ENCODE results near the gene BRIP1.
"Not testable (repeated sequence)": the region's sequence is repeated elsewhere in the genome, so short reads cannot be mapped to it uniquely, and the experiment has no call there.

The BRIP1 gene

GRCh38 chr17:61723183-61723582 lies 140.1 kb downstream of the BRIP1 start:
- DNase-seq, result no peak

GRCh38 chr17:61722398-61722797 lies 140.9 kb downstream of the BRIP1 start:
- no peak for DNase-seq

- DNase-seq, result no peak
Measured at GRCh38 chr17:61720016-61720795, 143.1 kb downstream of the BRIP1 start.

DNA sequence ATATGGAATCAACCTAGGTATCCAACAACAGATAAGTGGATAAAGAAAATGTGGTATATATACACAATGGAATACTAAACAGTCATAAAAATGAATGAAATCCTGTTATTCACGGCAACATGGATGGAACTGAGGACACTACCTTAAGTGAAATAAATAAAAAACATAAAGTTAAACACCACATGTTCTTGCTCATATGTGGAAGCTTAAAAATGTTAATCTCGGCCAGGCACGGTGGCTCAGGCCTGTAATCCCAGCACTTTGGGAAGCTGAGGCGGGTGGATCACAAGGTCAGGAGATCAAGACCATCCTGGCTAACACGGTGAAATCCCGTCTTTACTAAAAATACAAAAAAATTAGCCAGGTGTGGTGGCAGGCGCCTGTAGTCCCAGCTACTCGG lies 144.1 kb downstream of the BRIP1 start:
- DNase-seq, result not testable (repeated sequence)

DNA sequence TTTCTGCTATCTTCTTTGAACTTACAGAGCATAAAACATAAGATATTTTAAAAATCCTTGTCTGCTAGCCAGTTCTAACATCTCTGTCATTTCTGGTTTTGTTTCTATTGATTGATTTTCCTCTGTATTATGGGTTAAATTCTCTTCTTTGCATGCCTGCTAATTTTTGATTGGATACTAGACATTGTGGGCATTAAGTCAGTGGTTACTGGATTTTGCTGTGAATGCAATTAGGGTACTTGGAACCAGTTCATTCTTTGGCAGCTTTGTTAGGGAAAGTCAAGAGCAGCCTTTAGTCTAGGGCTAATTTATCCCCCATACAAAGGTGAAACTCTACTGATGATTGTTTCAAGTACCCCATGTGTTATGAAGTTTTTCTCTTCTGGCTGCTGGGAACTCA lies 145.3 kb downstream of the BRIP1 start:
- no peak for DNase-seq

GRCh38 chr17:61717352-61717751 lies 146.0 kb downstream of the BRIP1 start:
- DNase-seq, result no peak

GRCh38 chr17:61716225-61716829 lies 147.0 kb downstream of the BRIP1 start:
- DNase-seq, result no peak

DNA sequence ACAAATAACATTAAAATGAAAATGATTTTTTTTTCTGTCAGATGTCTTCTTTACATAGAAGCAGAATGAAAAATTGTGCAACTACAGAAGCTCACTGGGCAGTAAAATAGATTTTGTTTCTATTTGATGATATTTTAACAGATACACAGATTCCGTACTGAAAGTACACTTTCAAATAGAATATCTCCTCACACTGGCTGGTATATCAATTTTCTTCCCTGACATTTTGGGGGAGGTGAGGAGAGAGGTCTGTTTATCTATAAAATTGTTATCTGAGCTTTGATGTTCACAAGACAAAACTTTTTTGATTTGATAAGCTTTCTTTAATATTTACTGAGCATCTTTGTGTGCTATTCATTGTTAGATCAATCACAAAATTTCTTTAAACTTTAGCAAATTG lies 148.0 kb downstream of the BRIP1 start:
- no peak for DNase-seq

DNA sequence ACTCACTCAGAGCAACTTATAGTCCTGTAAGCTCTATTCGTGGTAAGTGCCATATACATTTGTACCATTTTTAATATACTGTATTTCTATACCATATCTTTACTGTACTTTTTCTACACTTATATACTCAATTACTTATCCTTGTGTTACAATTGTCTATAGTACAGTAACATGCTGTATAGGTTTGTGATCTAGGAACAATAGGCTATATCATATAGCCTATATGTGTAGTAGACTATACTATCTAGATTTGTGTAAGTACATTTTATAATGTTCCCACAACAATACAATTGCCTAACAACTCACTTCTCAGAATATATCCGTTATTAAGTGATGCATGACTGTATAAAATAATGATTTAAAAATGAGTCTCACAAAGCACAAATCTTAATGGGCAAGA lies 149.0 kb downstream of the BRIP1 start:
- no peak for DNase-seq

GRCh38 chr17:61713035-61713434 lies 150.3 kb downstream of the BRIP1 start:
- DNase-seq, result no peak

GRCh38 chr17:61710546-61710945 lies 152.8 kb downstream of the BRIP1 start:
- no peak for DNase-seq

- DNase-seq, result no peak
Measured at GRCh38 chr17:61709567-61709966, 153.8 kb downstream of the BRIP1 start.

GRCh38 chr17:61704935-61705449 lies 158.3 kb downstream of the BRIP1 start:
- no peak for DNase-seq

- DNase-seq, result no peak
Measured at GRCh38 chr17:61702450-61702849, 160.9 kb downstream of the BRIP1 start.

DNA sequence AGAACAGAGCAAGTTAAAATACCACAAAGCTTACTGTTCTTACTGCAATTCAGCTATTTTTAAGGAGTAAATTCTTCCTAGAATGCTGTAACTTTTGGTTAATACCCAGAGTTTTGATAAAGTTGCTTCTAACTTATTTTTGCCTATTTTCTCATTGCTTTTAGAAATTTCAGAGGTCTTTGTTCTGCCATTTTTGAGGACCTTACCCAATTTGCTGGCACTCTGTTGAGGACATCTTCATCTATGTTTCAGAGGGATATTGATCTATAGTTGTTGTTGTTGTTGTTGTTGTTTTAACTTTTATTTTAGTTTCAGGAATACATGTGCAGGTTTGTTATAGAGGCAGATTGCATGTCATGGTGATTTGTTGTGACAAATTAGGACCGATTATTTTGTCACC lies 161.3 kb downstream of the BRIP1 start:
- DNase-seq, result no peak

DNA sequence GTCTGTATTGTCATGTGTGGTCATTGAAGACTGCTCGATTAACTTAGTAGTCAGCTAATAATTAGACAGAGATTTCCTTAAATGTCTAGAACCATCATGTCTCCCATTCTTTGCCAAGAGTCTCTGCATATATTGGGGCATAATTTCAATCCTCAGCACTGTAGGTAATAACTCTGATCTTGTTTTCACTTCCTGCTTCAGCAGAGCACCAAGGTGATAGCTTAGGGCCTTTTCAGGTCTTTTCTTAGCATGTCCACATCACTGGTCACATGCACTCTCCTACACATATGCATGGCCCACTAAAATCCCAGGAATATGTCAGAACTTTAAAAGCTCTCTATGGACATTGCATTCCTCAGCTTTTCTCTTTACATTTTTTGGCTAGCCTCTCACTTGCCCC lies 162.0 kb downstream of the BRIP1 start:
- no peak for DNase-seq

- no peak for DNase-seq
Measured at GRCh38 chr17:61700252-61700651, 163.1 kb downstream of the BRIP1 start.

DNA sequence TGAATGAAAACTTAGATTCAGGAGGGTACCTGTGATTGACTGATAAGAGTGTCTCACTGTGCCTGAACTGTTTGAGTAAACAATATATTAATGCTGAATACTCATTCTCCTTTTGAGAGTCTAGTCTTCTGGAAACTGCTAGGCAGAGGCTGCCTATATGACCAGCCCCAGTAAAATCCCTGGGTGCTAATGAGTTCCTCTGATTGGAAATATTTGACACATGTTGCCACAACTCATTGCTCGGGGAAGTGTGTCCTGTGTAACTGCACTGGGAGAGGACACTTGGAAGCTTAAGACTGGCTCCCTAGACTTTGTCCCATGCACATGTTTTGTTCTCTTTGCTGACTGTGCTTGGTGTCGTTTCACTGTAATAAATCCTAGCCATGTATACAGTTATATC lies 163.6 kb downstream of the BRIP1 start:
- DNase-seq, result no peak

- DNase-seq, result no peak
Measured at GRCh38 chr17:61699032-61699431, 164.3 kb downstream of the BRIP1 start.

DNA sequence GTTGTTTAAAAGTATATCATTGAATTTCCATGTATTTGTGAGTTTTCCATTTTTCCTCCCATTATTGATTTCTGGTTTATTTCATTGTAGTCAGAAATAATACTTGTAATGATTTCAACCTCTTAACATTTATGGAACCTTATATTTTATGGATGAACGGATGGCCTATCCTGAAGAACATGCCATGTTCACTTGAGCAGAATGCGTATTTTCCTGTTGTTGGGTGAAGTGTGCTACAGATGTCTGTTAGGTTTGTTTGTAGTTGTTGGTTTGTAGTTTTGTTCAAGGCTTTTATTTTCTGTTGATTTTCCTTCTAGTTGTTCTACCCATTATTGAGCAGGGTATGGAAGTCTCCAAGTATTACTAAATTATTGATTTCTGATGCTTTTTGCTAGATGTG lies 165.1 kb downstream of the BRIP1 start:
- DNase-seq, result no peak

DNA sequence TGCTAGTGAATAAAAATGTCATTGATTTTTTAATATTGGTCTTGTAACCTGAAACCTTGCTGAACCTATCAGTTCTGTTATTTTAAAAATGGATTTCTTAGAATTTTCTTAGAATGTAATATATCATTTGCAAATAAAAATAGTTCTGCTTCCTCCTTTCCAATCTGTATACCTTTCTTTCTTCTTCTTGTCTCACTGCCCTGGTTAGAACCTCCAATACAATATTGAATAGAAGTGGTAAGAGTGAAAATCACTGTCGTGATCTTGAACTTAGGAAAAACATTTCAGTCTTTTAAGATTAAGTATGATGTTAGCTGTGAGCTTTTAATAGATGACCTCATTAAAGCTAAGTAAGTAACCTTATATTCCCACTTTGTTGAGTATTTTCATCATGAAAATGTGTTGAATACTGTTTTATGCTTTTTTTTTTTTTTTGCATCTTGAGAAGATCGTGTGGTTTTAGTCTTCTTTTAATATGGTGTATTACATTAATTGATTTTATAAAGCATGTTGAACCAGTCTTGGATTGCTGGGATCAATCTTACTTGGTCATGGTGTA lies 167.5 kb downstream of the BRIP1 start:
- DNase-seq, result no peak

DNA sequence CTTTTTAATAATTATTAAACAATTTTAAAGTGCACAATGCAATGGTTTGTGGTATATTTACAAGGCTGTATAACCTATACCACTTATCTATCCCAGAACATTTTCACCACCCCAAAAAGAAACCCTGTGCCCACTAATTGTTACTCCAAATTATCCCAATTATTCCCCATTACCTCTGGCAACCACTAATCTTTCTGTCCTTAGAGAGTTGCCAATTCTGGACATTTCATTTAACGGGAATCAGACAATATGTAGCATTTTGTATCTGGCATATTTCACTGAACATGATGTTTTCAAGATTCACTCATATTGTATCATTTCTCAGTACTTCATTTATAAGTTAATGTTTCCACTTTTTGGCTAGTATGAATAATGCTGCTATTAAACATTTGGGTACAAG lies 169.2 kb downstream of the BRIP1 start:
- no peak for DNase-seq

DNA sequence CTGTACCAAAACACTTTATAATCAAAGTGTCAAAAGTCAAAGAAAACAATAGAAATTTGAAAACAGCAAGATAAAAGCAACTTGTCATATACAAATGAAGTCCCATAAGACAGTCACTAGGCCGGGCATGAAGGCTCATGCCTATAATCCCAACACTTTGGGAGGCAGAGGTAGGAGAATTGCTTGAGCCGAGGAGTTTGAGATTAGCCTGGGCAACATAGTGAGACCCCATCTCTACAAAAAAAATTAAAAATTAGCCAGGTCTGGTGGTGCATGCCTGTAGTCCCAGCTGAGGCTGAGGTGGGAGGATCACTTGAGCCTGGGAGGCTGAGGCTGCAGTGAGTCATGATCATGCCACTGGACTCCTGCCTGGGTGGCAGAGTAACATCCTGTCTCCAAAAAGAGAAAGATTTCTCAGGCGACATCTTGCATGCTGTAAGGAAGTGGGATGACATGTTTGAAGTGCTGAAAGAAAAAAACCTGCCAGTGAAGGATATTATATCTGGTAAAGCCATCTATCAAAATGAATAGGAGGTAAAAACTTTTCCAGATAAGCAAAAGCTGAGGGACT lies 173.6 kb downstream of the BRIP1 start:
- DNase-seq, result no peak

DNA sequence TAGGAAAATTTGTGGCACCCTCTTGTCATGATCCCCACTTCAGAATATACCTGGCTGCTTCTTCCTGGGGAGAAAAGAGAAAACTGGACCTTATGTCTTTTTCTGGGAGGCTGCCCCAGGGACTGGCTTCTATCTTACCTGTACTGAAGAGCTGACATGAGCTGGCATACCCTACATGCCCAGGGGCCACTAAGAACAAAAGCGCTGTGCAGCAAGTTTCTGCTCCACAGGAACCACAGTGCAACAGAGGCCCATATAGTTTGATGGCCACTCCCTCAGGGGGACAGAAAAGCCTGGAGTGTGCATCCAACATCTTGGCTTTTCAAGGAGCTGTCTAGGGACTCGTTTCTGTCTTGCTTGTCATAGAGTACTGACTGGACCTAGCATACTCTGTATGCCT lies 175.6 kb downstream of the BRIP1 start:
- no peak for DNase-seq

Measured in activated naive CD4-positive, alpha-beta T cell (primary cell).